AG09319 (cell line): ENCODE measurements around the gene RAI14.

ENCODE experiments used
- DNase-seq: peaks from one replicate; pipeline ENCODE4 v3.0.0-alpha.2; 2010; ENCODE audit warnings: low read depth; ENCODE audit errors: extremely low read depth
- TF ChIP-seq, protein P1 (sequence below): IDR thresholded peaks from 2 replicates; pipeline ENCODE4 v1.5.1; 2011; ENCODE audit warnings: low read depth, mild to moderate bottlenecking, inconsistent platforms, low read length, moderate library complexity

The RAI14 gene

DNA sequence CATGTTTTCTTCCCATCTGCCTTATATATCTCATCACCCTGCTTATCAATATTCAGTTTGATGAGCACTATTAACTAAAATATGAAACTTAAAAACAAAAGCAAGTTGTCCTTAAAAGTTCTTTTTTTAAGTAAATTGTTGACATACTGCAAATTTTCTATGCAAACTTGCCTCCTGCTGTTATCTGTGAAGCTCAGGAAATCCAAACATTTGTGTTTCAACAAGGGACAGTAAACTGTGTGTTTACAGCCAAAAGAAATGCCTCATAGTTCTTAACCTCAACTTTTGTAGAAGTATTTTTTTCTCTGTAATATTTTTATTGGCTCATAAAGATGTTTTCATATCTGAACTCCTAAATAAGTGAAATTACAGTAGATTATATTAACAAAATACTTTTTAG lies 175.2 kb downstream of the RAI14 start:
- DNase-seq: no peak
- TF ChIP-seq, protein P1, sequence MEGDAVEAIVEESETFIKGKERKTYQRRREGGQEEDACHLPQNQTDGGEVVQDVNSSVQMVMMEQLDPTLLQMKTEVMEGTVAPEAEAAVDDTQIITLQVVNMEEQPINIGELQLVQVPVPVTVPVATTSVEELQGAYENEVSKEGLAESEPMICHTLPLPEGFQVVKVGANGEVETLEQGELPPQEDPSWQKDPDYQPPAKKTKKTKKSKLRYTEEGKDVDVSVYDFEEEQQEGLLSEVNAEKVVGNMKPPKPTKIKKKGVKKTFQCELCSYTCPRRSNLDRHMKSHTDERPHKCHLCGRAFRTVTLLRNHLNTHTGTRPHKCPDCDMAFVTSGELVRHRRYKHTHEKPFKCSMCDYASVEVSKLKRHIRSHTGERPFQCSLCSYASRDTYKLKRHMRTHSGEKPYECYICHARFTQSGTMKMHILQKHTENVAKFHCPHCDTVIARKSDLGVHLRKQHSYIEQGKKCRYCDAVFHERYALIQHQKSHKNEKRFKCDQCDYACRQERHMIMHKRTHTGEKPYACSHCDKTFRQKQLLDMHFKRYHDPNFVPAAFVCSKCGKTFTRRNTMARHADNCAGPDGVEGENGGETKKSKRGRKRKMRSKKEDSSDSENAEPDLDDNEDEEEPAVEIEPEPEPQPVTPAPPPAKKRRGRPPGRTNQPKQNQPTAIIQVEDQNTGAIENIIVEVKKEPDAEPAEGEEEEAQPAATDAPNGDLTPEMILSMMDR: no peak

DNA sequence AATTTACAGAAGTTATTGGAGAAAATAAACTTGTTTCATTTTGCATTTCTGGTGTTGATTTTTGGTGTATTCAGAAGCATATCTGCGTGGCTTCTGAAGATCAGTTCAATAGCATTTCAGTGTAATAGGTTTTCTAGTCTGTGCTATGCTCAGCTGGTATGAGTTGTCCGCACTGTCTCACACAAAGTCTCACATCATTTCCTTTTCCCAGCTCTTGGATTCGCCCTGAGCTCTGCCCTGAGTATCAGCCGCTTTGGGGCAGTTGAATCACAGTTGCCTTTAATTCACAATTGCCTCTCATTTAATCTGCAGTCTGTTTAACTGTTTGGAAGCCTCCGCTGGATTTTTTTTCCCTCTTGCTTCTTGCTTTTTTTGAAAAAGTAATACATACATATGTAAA lies 176.4 kb downstream of the RAI14 start:
- TF ChIP-seq, protein P1: no peak
- no peak for DNase-seq

DNA sequence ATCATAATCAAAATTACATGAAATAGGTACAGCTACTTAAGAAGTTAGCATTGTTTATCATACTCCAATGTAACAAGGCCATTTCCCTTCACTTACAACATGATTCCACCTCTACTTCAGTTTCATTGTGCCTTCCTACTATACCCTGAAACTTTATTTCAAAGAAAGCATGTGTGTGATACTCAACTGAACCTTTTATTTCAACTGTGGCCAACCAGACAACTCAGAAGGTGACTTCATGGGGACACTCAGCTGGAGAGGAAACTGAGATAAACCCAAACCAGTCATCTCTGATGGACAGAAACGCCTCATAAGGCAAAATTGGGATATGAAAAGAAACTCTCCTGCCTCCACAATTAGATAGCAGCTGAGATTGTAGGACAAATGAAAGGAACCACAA lies 177.0 kb downstream of the RAI14 start:
- TF ChIP-seq, protein P1: no peak
- DNase-seq: no peak

DNA sequence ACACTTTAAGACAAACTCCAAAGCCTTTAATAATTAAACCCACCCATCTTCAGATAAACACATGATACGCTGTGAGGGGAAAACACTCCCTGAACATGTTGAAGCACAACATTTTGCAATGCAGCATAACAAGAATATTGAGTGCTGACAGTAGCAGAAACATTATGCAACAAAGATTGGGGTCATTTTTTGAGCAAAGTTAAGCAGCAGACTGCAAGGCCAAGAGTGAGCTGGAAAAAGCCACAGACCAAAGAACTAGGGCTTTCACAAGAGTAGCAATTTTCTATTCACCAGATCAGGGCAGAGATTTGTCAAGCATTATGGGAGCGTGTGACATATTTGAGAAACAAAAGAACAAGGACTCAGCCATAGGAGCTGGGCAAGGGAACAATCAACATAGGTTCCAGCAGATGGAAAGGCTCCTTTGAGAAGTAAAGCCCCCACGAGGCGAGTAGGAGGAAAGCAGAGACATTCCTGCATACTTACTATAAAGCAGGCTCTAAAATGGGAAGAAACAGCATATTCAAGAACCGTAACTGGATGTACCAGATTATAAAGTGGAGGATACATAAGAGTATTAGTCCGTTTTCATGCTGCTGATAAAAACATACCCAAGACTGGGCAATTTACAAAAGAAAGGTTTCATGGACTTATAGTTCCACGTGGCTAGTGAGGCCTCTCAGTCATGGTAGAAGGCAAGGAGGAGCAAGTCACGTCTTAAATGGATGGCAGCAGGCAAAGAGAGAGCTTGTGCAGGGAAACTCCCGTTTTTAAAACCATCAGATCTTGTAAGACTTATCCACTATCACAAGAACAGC lies 178.1 kb downstream of the RAI14 start:
- no peak for DNase-seq

DNA sequence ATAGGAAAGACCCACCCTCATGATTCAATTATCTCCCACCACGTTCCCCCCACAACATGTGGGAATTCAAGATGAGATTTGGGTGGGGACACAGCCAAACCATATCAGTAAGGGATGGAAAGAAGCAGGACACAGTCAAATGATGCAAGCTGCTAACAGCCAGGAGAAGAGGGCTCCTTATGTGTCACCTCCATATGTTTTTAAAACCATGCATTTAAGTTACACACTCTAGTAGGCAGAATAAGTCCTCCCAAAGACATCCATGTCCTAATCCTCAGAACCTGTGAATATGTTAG lies 178.6 kb downstream of the RAI14 start:
- DNase-seq: no peak
- TF ChIP-seq, protein P1: no peak

More for the DNA sequence above, 178.1 kb downstream of the RAI14 start:
- TF ChIP-seq, protein P1: no peak; the same call in 1 of the 2 replicates

DNA sequence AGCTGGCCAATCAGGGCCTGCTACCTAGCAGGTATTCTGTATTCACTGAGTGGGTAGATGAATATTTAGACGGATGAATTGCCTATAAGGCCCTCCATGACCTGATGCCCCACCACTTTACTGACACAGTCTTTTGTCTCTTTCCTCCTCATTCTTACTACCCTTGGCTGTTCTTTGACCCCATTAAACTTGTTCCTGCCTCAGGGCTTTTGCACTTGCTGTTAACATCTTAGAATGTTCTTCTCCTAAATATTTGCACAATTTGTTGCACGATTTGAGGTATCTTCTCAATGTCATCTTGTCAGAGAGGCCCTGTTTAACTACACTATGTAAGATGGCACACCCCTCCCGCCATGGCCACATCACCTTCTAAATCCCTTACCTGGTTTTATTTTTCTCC lies 179.5 kb downstream of the RAI14 start:
- DNase-seq: no peak
- TF ChIP-seq, protein P1: no peak

DNA sequence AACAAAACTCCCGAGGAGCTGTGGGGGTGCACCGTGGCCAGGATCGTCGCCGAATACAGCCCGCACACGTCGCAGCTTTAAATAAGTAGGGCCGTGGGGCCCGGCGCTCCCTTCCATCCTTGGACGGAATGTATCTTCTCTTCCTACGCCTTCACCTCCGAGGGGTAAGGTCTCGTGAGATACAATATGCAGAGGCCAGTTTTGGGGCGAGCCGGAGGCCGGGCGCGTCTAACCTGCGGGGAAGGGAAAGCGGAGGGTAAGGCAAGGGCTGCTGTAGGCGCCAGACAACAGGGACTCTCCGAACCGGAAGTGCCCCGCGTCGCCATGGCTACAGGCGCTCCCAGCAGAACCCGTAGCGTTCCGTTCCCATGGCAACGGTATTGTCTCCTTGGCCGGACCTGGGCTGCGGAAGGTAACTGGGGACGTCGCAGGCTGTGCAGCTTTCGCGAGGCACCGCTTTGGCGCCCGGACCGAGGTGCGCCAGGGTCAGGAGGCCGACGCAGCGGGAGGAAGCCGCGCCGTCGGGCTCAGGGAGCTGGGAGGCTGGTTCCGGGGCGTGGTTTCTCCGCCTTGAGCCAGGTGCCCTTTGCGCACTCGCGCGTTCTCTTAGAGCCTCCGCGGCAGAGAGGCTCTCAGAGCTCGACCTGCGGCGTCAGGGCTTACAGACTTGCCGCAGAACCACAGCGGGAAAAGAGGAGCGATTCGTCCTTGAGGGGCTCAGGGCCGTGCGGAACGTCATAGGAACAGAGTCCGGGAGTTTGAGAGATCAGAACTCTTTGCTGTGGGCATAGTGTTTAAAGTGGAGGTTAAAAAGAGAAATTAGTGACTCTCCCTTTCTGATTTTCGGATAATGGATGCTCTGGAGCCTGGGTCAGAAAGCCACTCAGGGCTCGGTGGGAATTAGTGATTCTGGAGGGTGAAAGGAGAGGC lies 182.9 kb downstream of the RAI14 start, which contains the start of gene TTC23L:
Gene TTC23L (plus strand): TSS at position 380 of the 930 bp plus-strand sequence. CDS start 1,508 bp downstream, outside the sequence.
- DNase-seq: peak; percentile 39

More for the DNA sequence above, 182.9 kb downstream of the RAI14 start, which contains the start of gene TTC23L:
- TF ChIP-seq, protein P1: no peak
